HG03135 (cell line): ENCODE results near the gene VSIG1.

ENCODE experiments used
- ATAC-seq: cut with Tn5 transposase; IDR thresholded peaks from one replicate; pipeline ENCODE4 v1.9.1; 2021; ENCODE audit warnings: mild to moderate bottlenecking, moderate library complexity; ENCODE audit not compliant: unreplicated experiment

Gene VSIG1

GRCh38 chrX:108044554-108045256, at the start of gene VSIG1:
TSS of gene VSIG1 (plus strand) at chrX:108045065. CDS start at chrX:108045131, 66 bp downstream.
- no peak for ATAC-seq

- ATAC-seq, result no peak
Measured at GRCh38 chrX:107996124-107996523, 48.7 kb upstream of the VSIG1 start.

GRCh38 chrX:108000751-108001150, 44.1 kb upstream of the VSIG1 start:
- ATAC-seq, result no peak

- ATAC-seq, result peak; percentile 66
Measured at GRCh38 chrX:108001218-108001814, 43.5 kb upstream of the VSIG1 start.

GRCh38 chrX:108018656-108019381, 26.0 kb upstream of the VSIG1 start:
- no peak for ATAC-seq

- ATAC-seq, result no peak
Measured at GRCh38 chrX:108019382-108019875, 25.4 kb upstream of the VSIG1 start.

- ATAC-seq, result no peak
Measured at GRCh38 chrX:108020631-108021030, 24.2 kb upstream of the VSIG1 start.

GRCh38 chrX:108022491-108023089, 22.3 kb upstream of the VSIG1 start:
- ATAC-seq, result no peak

GRCh38 chrX:108025376-108025775, 19.5 kb upstream of the VSIG1 start:
- no peak for ATAC-seq

- no peak for ATAC-seq
Measured at GRCh38 chrX:108025954-108026600, 18.8 kb upstream of the VSIG1 start.

- no peak for ATAC-seq
Measured at GRCh38 chrX:108028854-108029253, 16.0 kb upstream of the VSIG1 start.

- no peak for ATAC-seq
Measured at GRCh38 chrX:108029928-108030711, 14.7 kb upstream of the VSIG1 start.

GRCh38 chrX:108032944-108033343, 11.9 kb upstream of the VSIG1 start:
- no peak for ATAC-seq

- no peak for ATAC-seq
Measured at GRCh38 chrX:108033890-108034289, 11.0 kb upstream of the VSIG1 start.

- no peak for ATAC-seq
Measured at GRCh38 chrX:108034725-108035124, 10.1 kb upstream of the VSIG1 start.

GRCh38 chrX:108036298-108036973, 8.4 kb upstream of the VSIG1 start:
- ATAC-seq, result no peak

GRCh38 chrX:108049649-108050048, 4.8 kb downstream of the VSIG1 start:
- no peak for ATAC-seq

GRCh38 chrX:108053218-108053617, 8.4 kb downstream of the VSIG1 start:
- no peak for ATAC-seq

- no peak for ATAC-seq
Measured at GRCh38 chrX:108055546-108055945, 10.7 kb downstream of the VSIG1 start.

- ATAC-seq, result no peak
Measured at GRCh38 chrX:108059801-108060200, 14.9 kb downstream of the VSIG1 start.
